Activated naive CD4-positive, alpha-beta T cell treated with anti-CD3 and anti-CD28 coated beads, Interleukin-2, amount 10 ng/mL, durations not matched to agents 7 days and 5 days (primary cell): Measurements from ENCODE around the gene LCN12.
A peak's percentile ranks its signal among the peaks of the same experiment; 100 is the strongest.

ENCODE experiments used
- CTCF ChIA-PET: fragments of 350-600 bp; sonication (Branson Sonifier 250); formaldehyde crosslinking; loops from one replicate; lab custom pipeline; 2021; ENCODE audit warnings: antibody characterized with exemption; lab: Charles Lee
- DNase-seq: peaks from one replicate; pipeline ENCODE4 v3.0.0-alpha.2; 2020
- H3K27ac Mint-ChIP-seq: one replicate; pipeline ENCODE4 v1.8.0; 2021; ENCODE audit warnings: mild to moderate bottlenecking, moderate library complexity, mixed read lengths
- H3K27me3 Mint-ChIP-seq: one replicate; pipeline ENCODE4 v1.8.0; 2021; ENCODE audit warnings: mild to moderate bottlenecking, mixed read lengths
- H3K36me3 Mint-ChIP-seq: one replicate; pipeline ENCODE4 v1.8.0; 2021; ENCODE audit warnings: mixed read lengths
- H3K4me1 Mint-ChIP-seq: one replicate; pipeline ENCODE4 v1.8.0; 2021; ENCODE audit warnings: mixed read lengths
- H3K4me3 Mint-ChIP-seq: one replicate; pipeline ENCODE4 v1.8.0; 2021; ENCODE audit warnings: mild to moderate bottlenecking, moderate library complexity, mixed read lengths
- H3K9me3 Mint-ChIP-seq: one replicate; pipeline ENCODE4 v1.8.0; 2021; ENCODE audit warnings: mixed read lengths

The LCN12 gene

DNA sequence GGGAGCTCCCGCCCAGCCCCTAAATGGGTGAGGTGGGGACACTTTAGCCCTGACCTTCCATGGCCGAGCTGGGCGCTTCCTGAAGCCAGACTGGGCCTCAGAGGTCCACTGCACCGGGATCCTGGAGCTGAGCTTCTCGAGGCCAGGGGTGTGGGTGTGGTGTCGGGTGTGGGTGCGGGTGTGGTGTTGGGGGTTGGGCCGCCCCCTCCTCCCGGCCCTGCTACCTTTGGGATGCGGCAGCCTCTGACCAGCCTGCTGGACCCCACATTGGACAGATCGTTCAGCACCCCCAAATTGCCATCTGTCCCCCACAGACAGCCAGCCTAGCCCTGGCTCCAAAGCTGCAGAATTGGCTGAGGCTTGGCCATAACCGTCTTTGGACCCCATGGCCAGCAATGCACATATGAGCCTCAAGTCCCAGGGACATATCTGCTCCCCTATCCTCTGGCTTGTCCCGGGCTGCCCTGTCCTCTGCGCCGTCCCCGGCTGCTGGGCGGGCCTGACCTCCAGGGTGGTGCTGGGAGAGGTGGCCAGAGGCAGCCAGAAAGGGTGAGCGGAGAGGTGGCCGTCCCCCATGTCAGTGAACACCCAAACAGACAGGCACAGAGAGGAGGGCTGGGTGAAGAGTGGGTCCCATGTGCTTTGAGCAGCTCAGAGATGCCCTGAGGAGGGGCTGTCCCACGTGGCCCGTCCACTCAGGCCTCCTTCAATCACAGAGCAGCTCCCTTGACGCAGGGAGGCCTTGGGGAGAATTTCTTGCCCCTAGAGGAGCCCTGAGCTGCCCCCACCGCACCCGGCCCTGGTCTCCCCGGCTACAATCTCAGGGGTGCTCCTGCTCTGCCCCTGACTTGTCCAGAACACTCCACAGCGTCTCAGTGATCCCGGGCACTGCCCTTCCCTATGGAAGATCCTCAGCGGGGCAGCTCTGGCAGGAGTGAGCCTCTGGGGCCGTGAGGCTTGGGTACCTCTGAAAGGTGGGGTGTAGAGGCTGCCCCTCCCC is 21.8 kb downstream of the LCN12 start:
- CTCF ChIA-PET = interaction anchor here (1.3 to 3.4 kb wide), 4 partner anchors 15 to 62 kb away, joined by 3 to 25 read pairs (median 4); partner anchors contain the start of gene ABCA2
- Mint-ChIP-seq H3K9me3 (no peaks in the 10 kb centered on the region), H3K36me3 (no peaks in the 10 kb centered on the region), H3K27ac (no peak overlapping the region), H3K4me3 (no peak overlapping the region), H3K4me1 (peaks cover 26% of the 10 kb centered on the region), H3K27me3 (peaks cover 41% of the 10 kb centered on the region)
- DNase-seq = no peak

DNA sequence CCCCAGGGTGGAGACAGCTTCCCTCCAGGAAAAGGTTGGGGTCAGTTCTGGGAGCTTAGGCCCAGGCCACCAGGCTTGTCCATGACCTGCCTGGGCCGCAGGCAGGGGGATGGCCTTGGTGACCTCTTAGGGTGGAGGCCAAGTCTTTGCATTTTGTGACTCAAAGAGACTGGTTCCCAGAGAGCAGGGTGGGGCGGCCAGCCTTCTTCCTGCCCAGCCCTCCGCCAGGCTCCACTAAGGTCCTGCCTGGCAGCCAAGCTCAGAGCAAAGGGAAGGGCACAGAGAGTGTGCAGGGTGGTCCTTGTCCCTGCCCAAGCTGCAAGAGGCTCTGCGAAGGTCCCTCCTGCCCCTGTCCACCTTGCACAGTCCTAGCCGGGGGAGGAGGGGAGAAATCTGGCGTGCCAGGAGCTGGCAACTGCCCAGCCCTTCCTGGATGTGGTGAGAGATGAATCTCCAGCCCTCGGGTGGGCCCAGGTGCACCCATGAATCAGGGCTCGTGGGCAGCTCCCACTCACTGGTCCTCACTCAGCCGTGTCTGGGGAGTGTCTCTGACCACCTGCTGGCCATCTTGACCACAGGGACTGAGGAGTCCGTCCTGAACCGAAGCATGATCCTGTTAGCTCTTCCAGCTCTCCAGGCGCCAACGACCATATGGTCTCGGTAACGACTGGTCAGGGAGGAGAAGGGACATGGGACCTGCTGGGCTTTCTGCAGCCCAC is 22.9 kb downstream of the LCN12 start:
- no peaks in the 10 kb centered on the region for H3K9me3 Mint-ChIP-seq
- H3K36me3 Mint-ChIP-seq = no peaks in the 10 kb centered on the region
- H3K27me3 Mint-ChIP-seq = peaks cover 46% of the 10 kb centered on the region
- peak overlapping the region; percentile 73 for H3K27ac Mint-ChIP-seq
- CTCF ChIA-PET = interaction anchor here (0.7 to 3.4 kb wide), 6 partner anchors 16 to 61 kb away, joined by 3 to 25 read pairs (median 3); partner anchors contain the start of genes ABCA2 and PAXX
- H3K4me3 Mint-ChIP-seq = peak overlapping the region; percentile 58
- DNase-seq = peak; percentile 45
- H3K4me1 Mint-ChIP-seq = peaks cover 26% of the 10 kb centered on the region

DNA sequence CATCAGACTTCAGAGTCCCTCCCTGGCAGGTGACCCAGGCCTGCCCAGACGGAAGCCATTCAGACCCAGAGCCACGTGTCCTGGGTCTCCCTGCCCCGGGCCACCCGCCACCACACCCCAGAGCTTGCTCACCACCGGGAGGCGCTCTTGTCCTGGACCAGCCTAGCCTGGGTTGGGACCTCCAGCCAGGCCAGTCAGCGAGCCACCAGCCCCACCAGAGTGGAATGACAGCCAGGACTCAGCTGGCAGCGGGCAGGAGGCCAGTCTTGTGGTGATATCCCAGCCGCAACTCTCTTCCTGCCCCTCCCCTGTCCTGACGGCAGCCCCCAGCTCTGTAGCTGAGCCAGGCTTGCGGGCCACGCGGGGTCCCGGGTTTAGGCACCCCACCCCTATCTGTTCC is 23.6 kb downstream of the LCN12 start:
- no peaks in the 10 kb centered on the region for H3K36me3 Mint-ChIP-seq
- H3K27me3 Mint-ChIP-seq = peaks cover 51% of the 10 kb centered on the region
- peak; percentile 59 for DNase-seq
- peak overlapping the region; percentile 58 for H3K4me3 Mint-ChIP-seq
- peak overlapping the region; percentile 73 for H3K27ac Mint-ChIP-seq
- peaks cover 26% of the 10 kb centered on the region for H3K4me1 Mint-ChIP-seq
- CTCF ChIA-PET = interaction anchor here (0.7 to 3.4 kb wide), 7 partner anchors 10 to 60 kb away, joined by 3 to 25 read pairs (median 3); partner anchors contain the start of gene PAXX
- no peaks in the 10 kb centered on the region for H3K9me3 Mint-ChIP-seq

DNA sequence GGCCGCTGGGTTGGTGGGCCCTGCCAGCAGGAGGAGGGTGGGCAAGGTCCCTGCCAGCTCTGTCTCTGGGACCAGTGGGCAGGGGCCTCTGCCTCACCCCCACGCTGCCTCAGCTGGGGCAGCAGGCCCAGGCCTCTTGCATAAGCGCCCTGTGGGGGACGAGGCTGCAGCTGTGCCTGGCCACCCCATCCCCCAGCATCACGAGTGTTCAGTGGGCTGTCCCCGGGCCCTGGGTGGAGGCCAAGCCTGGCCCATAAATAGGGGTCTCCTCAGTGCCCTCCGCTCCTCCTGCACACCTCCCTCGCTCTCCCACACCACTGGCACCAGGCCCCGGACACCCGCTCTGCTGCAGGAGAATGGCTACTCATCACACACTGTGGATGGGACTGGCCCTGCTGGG is 25.1 kb downstream of the LCN12 start, which contains the start of gene PTGDS:
TSS of gene PTGDS (plus strand) at position 282 of the 400 bp plus-strand sequence. CDS start at position 357, 75 bp downstream.
- Mint-ChIP-seq H3K4me3 (peak within 1 kb of the TSS; percentile 44), H3K27me3 (peaks cover 65% of the 10 kb centered on the region), H3K4me1 (peaks cover 26% of the 10 kb centered on the region), H3K27ac (peak within 1 kb of the TSS; percentile 11), H3K36me3 (no peaks in the 10 kb centered on the region), H3K9me3 (no peaks in the 10 kb centered on the region)
- DNase-seq = no peak
- CTCF ChIA-PET = no interaction called here

DNA sequence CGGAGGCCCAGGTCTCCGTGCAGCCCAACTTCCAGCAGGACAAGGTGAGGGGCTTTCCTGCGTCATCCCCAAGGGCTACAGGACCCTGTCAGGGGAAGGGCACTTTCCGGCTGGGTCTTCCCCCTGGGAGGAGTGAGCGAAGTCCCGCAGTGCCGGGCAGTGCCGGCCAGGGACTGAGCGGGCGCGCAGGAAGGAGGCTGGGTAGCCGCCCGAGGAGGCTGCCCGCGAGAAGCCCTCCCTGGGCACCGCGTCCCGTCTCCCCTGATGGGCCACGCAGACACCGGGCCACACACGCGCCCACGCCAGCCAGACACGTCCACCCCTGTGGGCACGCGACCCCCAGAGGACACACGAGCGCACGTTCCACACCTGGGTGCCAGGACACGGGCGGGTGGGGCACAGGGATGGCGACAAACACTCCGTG is 25.6 kb downstream of the LCN12 start:
- no peak overlapping the region for H3K4me3 Mint-ChIP-seq
- CTCF ChIA-PET = interaction anchor here (1.0 to 2.7 kb wide), 2 partner anchors 52 to 135 kb away, joined by 3 to 7 read pairs; partner anchors contain the start of gene AJM1
- no peaks in the 10 kb centered on the region for H3K9me3 Mint-ChIP-seq

DNA sequence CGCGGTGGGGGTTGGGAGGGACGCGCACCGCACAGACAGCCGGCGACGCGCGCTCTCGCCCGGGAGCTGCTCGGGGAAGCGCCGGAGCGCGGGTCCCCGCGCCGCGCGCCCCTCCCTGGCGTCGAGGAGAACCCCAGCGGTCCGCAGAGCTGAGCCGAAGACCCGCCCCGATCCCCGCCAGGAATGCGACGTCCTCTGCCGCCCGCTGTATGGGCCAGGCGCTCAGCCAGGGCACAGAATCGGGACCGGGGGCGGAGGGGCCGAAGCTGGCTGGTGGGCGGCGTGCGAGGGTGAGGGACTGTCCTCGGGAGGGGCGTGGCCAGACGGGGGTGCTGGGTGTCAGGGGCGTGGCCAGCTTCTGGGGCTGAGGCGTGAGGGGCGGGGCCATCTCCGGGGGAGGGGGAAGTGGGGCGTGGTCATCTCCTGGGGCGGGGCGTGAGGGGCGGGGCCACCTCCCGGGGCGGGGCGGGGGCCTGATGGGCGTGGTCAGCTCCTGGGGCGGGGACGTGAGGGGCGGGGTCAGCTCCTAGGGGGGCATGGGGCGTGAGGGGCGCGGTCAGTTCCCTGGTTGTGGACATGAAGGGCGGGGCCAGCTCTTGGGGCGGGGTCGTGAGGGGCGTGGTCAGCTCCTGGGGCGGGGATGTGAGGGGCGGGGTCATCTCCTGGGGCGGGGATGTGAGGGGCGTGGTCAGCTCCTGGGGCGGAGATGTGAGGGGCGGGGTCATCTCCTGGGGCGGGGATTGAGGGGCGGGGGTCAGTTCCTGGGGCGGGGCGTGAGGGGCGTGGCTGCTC is 26.2 kb downstream of the LCN12 start:
- no peak overlapping the region for H3K4me3 Mint-ChIP-seq

More for the DNA sequence above, 25.6 kb downstream of the LCN12 start:
- Mint-ChIP-seq H3K27me3 (peaks cover 70% of the 10 kb centered on the region), H3K27ac (no peak overlapping the region), H3K36me3 (no peaks in the 10 kb centered on the region), H3K4me1 (peaks cover 26% of the 10 kb centered on the region)
- no peak for DNase-seq

DNA sequence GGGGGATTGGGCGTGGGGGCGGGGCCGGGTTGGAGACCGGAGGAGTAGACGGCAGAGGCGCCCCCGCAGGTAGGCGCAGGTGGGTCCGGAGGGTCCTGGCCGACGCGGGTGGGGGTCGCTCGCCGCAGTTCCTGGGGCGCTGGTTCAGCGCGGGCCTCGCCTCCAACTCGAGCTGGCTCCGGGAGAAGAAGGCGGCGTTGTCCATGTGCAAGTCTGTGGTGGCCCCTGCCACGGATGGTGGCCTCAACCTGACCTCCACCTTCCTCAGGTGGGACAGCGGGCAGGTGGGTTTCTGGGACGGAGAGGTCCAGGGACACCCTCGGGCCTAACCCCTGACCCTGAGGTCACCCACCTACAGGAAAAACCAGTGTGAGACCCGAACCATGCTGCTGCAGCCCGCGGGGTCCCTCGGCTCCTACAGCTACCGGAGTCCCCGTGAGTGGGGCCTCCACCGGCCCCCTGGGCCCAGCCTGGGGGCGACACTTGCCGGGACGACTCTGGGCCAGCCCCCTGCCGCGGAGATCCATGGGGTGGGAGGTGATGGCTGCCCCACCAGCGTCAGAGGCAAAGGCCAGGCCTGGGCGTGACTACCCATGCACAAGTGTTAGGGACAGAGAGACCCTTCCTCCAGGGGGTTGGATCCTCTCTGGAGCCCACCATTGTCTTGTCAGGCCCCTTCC is 26.9 kb downstream of the LCN12 start:
- H3K4me1 Mint-ChIP-seq = peaks cover 25% of the 10 kb centered on the region
- H3K27me3 Mint-ChIP-seq = peaks cover 78% of the 10 kb centered on the region
- no peak overlapping the region for H3K27ac Mint-ChIP-seq
- H3K36me3 Mint-ChIP-seq = no peaks in the 10 kb centered on the region
- no peak overlapping the region for H3K4me3 Mint-ChIP-seq
- DNase-seq = no peak
- CTCF ChIA-PET = interaction anchor here (2.7 kb wide), 1 partner anchor 50 kb away, joined by 7 read pairs; no protein-coding TSS in a partner anchor
- H3K9me3 Mint-ChIP-seq = no peaks in the 10 kb centered on the region

More for the DNA sequence above, 26.2 kb downstream of the LCN12 start:
- peak; percentile 82 for DNase-seq
- CTCF ChIA-PET = interaction anchor here (1.0 to 2.7 kb wide), 2 partner anchors 51 to 136 kb away, joined by 3 to 7 read pairs; partner anchors contain the start of gene AJM1
- Mint-ChIP-seq H3K9me3 (no peaks in the 10 kb centered on the region), H3K27me3 (peaks cover 76% of the 10 kb centered on the region), H3K4me1 (peaks cover 26% of the 10 kb centered on the region), H3K36me3 (no peaks in the 10 kb centered on the region), H3K27ac (no peak overlapping the region)

DNA sequence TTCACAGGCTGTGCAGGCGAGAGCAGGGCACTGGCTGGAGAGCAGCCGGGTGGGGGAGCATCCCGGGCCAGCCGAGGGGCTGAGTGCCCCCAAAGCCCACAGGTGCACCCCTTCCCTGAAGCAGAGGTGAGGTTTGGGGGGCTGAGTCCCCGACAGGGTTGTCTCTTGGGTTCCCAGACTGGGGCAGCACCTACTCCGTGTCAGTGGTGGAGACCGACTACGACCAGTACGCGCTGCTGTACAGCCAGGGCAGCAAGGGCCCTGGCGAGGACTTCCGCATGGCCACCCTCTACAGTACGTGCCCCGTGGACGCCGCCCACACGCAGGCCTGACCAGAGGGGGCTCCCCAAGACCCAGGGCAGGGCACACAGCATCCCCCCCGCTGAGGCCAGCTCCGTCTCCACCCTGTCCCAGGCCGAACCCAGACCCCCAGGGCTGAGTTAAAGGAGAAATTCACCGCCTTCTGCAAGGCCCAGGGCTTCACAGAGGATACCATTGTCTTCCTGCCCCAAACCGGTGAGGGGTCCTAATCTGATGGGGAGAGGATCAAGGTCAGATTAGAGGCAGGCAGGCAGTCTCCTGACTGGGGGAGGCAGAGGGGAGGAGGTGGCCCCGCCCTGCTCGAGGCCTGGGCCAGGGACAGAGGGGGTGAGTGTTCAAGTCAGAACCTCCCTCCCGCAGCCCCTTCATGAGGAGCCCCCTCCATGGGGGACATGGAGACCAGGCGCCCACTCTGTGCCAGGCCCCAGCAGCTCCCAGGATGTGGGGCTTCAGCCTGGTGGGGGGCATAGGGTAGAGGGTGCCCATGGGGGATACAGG is 27.9 kb downstream of the LCN12 start:
- DNase-seq = no peak
- Mint-ChIP-seq H3K4me1 (peaks cover 15% of the 10 kb centered on the region), H3K27ac (no peak overlapping the region), H3K27me3 (peaks cover 86% of the 10 kb centered on the region), H3K36me3 (no peaks in the 10 kb centered on the region), H3K9me3 (no peaks in the 10 kb centered on the region), H3K4me3 (no peak overlapping the region)
- CTCF ChIA-PET = interaction anchor here (2.7 kb wide), 1 partner anchor 49 kb away, joined by 7 read pairs; no protein-coding TSS in a partner anchor

- H3K4me3 Mint-ChIP-seq = no peak overlapping the region
- DNase-seq = no peak
- H3K9me3 Mint-ChIP-seq = no peaks in the 10 kb centered on the region
- no peak overlapping the region for H3K27ac Mint-ChIP-seq
- peaks cover 6% of the 10 kb centered on the region for H3K4me1 Mint-ChIP-seq
- no peaks in the 10 kb centered on the region for H3K36me3 Mint-ChIP-seq
- CTCF ChIA-PET = no interaction called here
- peaks cover 86% of the 10 kb centered on the region for H3K27me3 Mint-ChIP-seq
Measured at GRCh38 chr9:136980669-136981478, 28.8 kb downstream of the LCN12 start.

DNA sequence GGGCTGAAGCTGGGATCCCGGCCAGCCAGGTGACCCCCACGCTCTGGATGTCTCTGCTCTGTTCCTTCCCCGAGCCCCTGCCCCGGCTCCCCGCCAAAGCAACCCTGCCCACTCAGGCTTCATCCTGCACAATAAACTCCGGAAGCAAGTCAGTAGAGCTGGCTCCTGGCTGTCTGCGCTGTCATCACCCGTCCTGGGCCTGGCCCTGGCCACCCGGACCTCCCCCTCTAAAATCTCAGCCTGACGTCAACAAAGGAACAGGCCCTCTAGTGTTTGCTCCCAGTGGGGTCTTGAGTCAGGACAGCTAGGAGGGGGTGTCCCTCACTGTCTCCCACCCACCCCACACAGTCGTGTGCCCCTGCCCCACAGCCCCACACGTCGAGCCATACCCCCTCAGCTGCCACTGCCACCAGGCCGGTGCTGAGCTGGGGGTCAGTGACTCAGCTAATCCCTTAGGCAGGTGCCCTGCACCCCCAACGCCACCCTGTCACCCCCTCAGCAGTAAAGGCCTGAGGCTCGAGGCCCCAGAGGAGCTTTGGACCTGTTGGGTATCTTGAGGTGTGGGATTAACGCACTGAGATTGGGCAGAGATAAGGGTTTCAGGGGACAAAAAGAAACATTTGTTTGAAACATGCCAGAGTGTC is 29.6 kb downstream of the LCN12 start:
- CTCF ChIA-PET = no interaction called here
- Mint-ChIP-seq H3K4me1 (no peaks in the 10 kb centered on the region), H3K36me3 (no peaks in the 10 kb centered on the region), H3K9me3 (no peaks in the 10 kb centered on the region), H3K4me3 (no peak overlapping the region), H3K27me3 (peaks cover 86% of the 10 kb centered on the region), H3K27ac (no peak overlapping the region)
- no peak for DNase-seq

GRCh38 chr9:136982232-136983051 is 30.4 kb downstream of the LCN12 start, which contains the start of gene LCNL1:
TSS of gene LCNL1 (plus strand) at chr9:136982993. CDS start at chr9:136983587, 594 bp downstream.
- Mint-ChIP-seq H3K27ac (no peak within 1 kb of the TSS), H3K4me1 (no peaks in the 10 kb centered on the region), H3K36me3 (no peaks in the 10 kb centered on the region), H3K9me3 (no peaks in the 10 kb centered on the region), H3K4me3 (no peak within 1 kb of the TSS), H3K27me3 (peaks cover 86% of the 10 kb centered on the region)
- CTCF ChIA-PET = no interaction called here
- no peak for DNase-seq
